GM19193 (cell line): ENCODE measurements around the gene ACOT9.

Source experiments
- POLR2A ChIP-seq: IDR thresholded peaks from 4 replicates; pipeline ENCODE4 v1.6.1; 2011; ENCODE audit not compliant: insufficient read depth, insufficient read length; ENCODE audit errors: extremely low read depth

Gene ACOT9

GRCh38 chrX:23736030-23736429 lies 7.0 kb downstream of the ACOT9 start:
- no peak for TF ChIP-seq POLR2A

- TF ChIP-seq POLR2A, result no peak
Observed at GRCh38 chrX:23732704-23733103, 10.4 kb downstream of the ACOT9 start.

- no peak for TF ChIP-seq POLR2A
Observed at GRCh38 chrX:23731951-23732350, 11.1 kb downstream of the ACOT9 start.

DNA sequence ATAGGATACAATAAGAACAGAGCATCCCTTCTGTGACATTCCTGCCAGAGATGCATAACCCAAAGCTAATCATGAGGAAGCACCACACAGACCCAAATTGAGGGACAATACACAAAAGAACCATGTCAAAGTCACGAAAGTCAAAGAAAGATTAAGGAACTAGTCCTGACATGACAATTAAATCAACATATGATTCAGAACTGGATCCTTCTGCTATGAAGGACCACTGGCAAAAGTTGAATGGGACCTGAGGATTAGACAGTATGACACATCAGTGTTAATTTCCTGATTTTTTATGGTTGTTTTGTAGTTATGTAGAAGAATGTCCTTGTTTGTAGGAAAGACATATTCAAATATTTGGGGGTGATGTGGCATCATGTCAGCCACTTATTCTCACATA lies 13.9 kb downstream of the ACOT9 start:
- no peak for TF ChIP-seq POLR2A

- no peak for TF ChIP-seq POLR2A
Observed at GRCh38 chrX:23727206-23727605, 15.9 kb downstream of the ACOT9 start.

GRCh38 chrX:23726191-23726590 lies 16.9 kb downstream of the ACOT9 start:
- no peak for TF ChIP-seq POLR2A

DNA sequence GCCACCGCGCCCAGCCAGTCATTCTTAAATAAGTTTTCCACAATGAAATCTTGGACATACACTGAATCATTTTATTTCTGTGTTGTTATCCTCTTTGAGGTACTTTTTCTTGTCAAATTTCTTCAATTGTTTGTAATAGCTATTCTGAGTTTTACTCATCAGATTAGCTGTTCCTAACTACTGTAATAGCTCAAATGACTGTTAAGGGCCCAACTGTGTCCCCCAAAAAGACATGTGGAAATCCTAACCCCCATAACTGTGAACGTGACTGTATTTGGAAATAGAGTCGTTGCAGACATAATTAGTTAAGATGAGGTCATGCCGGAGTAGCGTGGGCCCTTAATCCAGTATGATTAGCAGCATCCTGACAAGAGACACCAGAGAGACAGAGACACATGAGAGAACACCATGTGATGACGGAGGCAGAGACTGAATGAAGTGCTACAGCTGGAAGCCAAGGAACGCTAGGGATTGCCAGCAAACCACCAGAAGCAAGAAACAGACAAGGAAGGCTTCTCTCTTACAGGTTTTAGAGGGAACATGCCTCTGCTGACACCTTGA lies 22.9 kb downstream of the ACOT9 start:
- no peak for TF ChIP-seq POLR2A

- no peak for TF ChIP-seq POLR2A
Observed at GRCh38 chrX:23705235-23705634, 37.8 kb downstream of the ACOT9 start.

DNA sequence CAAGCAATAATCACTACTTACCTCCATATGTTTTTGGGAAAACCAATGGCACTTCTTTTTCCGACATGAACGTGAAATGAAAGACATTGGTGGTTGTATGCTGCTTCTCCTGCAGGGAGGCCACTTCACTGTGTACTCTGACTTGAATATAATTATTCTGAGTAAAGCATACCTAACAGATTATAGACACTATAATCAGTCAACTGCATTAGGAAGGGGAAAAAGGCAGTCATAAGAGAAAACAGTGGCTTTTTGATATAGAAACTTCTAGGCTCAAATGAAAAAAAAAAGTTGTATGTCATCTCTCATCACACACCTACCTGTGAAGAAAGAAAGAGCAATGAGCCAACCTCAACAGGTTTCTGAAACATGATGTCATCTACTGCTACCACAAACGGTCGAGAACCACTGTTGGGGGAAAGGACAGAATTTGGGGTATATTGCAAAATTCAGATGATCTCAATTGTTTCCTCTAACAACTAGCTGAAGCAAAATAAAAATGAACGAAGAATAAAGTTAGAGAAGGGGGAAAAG lies 38.3 kb downstream of the ACOT9 start:
- no peak for TF ChIP-seq POLR2A

DNA sequence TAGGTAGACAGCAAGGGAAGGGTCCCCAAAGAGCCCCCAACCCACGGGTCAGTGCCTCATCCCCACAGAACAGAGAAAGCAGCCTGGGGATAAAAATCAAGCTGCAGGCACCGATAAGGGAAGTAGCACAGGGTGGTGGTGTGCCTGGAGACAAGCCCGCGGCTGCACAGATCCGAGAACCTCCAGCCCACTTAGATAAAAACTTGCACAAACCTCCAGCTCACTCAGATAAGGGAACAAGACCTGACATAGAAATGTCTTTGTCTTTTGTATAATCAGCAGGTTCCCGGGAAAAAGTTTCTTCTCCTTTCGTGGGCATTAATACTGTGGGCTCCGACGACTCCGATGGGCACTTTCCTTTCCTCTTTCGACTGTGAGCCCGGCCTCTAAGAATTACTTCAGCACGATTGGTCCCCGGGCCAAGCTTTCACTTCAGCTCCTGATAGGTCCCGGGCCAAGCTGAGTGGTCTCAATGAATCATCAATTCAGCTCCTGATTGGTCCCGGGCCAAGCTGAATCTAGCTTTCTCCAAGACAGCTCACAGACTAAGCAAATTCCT lies 43.4 kb downstream of the ACOT9 start:
- no peak for TF ChIP-seq POLR2A

GRCh38 chrX:23694606-23695005 lies 48.5 kb downstream of the ACOT9 start:
- no peak for TF ChIP-seq POLR2A

DNA sequence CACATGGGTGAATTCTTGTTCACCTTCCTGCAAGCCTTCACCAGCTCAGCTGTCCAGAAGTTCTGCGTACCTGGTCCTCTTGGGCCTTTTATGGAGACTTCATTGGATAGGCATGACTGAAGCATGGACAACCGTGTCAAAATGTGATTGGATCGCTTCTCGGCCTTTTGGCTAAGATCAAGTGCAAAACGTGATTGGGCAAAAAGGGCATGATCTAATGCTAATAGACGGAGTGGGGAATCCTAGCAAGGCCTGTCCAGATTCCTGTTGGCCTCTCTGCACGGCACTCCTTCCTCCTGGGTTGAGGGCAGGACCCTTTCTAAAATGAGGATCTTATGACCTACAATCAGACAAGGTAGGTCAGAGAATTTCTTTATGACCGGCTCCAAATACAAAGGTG lies 50.9 kb downstream of the ACOT9 start:
- TF ChIP-seq POLR2A, result no peak

DNA sequence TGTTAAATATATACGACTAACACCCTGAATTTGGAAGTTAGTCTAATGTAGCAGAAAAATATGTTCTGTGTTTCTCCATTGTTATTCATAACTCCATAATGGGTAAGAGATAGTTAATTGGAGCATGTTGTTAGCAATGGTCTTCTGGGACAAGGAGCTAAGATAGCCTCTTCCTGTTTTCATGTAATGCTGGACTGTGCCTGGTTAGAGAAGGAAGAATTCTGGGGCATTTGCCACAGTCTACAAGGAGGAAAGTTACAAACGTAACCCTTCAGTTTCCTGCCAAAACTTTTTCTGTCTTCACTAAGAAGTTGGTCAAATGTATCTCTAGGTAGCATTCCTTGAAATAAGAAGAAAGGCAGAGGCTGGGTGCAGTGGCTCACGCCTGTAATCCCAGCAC lies 70.0 kb downstream of the ACOT9 start:
- no peak for TF ChIP-seq POLR2A

- no peak for TF ChIP-seq POLR2A
Observed at GRCh38 chrX:23670528-23670927, 72.5 kb downstream of the ACOT9 start.

DNA sequence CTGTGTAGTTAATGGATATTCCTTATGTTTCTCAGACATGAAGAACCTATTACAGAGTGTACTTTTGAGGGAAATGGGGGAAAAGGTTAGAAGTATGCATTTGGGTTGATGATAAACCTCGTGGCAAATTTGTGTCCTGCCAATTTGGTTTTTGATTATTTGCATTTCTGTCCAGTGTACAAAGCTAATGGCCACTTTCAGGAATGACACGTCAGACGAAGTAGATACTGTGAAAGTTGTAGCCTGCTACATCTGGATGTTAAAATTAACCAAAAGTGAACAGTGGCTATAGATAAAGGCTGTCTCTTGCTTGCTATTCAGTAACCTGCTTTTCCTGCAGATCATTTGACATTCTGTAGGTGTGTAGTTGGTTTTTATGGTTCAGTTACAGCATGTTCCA lies 74.7 kb downstream of the ACOT9 start:
- TF ChIP-seq POLR2A, result no peak
